Measurements from ENCODE around the gene MCAM. TPM values are rescaled to one million over a fixed set of nuclear protein-coding genes. Genes with fewer than 3 reads are reported as not detected.
A peak's percentile ranks its signal among the peaks of the same experiment; 100 is the strongest.

Gene MCAM
- polyA plus RNA-seq, 10 donors = 177 to 226 (median 196) TPM

DNA sequence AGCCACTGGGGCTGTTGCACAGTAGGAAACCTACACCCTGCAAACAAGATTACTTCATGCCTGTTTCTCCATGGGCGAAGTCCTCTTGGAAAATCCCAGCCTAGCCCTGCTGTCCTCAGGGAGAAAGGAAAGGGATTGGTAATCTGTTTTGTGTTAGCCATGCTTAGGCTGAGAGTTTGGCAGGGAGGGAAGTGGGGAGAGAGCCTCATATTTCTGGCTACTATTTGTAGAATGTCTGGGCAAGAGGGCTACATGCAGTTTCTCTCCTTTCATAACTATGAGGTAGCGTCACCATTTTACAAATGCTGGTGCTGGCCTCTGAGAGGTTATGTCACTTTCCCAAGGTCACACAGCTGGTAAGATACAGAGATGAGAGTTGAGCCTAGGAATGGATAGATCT is 30.3 kb upstream of the MCAM start:
- DNase-seq = peak in 1 of 3 donors; percentile 32

DNA sequence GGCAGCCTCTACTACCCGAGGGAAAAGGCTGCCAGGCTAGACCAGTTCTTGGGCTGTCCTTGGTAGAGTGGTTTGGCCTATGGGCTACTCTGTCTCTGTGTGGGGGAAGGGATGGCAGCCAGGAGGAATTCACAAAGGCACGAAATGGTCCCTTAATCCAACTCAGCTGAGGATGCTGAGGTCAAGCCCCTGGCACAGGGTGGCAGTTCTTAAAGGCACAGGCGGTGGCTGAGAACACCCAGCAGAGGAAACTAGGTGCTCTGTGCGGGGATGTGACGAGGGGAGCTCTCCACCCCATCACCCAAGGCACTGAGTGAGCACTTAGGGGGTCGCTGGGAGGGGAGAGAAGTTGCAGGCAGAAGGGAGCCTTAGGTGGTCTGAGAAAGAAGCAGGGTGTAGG is 29.7 kb upstream of the MCAM start, which contains the start of gene MFRP:
MFRP (minus strand) TSS at position 101 of the 400 bp plus-strand sequence. CDS start 192 bp downstream, outside the sequence.
- DNase-seq = peak in 1 of 3 donors; percentile 3

DNA sequence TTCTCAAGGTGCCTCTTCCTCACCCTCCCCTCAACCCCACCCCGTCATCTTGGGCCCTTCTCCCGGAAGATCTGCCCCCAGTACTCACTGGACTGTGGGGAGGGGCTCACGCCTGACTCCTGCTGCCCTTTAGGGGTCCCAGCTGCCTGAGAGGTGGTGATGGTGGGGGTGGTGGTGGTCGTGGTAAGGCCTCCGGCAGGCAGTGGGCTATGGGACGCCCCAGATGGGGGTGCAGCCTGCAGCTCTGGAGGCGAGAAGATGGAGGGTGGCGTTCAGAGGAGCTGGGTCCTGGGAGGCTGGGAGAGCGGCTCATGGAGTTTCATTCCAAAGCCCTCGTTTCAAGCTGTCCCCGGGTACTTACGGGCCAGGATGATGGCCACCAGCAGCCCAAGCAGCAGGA is 28.8 kb upstream of the MCAM start:
- DNase-seq = no peak

DNA sequence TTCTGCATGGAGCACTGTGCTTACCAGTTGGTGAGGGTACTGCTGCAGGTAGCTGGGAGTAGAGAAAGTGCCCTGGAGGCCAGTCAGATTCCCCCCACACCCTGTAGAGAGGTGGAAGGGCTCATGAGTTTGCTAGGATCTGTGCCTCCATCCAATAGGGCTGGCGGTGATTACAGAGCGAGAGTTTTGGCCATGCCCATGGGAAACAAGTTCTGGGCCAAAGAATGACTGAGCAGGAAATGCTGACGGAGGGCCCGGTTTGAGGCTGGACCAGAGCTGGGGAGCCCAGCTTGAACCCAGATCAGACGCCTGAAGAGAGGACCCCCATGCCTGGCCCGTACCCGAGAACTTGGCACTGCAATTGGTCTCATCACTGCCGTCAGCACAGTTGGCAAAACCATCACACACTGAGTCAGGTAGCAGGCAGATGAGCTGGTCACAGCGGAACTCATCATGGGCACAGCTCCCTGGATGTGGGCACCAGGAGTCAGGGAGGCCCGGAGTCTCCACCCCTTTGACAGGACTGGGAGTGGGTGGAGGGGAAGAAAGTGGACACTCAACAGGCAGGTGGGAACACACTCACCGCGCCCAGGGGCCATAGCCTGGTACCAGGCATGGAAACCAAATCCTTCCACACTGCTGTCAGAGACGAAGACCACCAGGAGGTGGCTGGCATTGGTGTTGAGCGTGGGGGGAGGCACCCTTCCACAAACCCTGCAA is 27.5 kb upstream of the MCAM start:
- DNase-seq = peak in 1 of 3 donors; percentile 19

DNA sequence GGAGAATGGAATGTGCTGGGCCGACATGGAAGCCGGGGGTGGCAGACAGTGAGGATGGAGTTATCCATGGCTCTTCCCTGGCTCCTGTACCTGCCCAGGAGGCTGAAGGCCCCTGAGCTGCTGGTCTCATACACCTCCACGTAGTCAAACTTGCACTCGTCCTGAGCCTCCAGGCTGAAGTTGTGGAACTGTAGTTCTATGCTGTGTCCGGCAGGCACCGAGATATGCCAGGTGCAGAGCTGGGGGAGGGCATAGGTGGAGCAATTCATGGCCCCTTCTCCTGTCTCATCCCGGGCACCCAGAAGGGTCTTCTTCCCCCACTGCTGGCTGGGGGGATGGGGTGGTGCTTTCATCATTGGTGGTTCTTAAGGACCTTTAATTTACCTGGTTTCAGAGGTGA is 26.8 kb upstream of the MCAM start:
- DNase-seq = peak in 1 of 3 donors; percentile 1

DNA sequence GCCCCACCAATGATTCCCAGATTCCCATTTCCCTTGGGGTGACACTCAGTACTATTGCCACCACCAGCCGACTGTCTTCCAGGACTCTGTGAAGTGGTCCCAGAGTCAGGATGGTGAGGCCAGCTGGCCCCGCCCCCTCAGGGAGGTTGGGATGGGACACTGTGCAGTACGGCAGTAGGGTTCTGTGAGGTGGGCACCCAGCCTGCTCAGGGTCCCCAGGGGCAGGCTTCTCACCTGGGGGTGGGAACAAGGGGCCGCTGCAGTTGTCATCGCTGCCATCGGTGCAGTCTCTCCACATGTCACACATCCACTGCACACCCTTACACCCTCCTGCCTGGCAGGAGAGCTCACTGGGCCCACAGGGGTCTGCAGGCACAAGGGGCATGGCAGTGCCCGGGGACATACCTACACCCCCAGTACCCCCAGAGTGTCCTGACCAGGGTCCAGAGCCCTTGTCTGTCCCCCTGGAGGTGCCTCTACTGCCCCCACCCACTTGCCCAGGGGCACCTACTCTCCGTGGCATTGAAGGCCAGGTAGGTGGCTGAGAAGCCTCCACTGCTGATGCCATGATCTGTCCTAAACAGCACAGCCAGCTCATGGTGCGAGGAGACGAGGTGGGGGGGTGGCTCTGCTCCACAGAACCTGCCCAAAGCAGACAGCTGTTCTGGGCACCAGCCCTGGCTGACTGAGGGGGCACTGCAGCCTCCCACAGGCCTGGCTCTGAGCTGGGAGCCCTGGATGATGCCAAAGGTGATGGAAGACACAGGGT is 25.6 kb upstream of the MCAM start:
- DNase-seq = peak in 1 of 3 donors; percentile 22

DNA sequence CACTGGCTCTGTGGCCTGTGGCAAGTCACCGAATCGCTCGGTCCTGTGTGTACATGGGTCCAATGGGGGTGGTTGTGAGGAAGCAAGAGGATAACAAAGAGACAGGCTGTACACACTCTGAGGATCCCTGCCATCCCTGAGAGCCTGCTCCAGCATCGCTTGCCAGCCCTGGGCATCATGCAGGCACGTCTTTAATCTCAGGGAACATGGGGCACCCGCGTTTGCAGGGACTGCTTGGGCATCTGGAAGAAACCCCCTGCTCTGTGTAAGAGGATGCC is 25.0 kb upstream of the MCAM start:
- DNase-seq = no peak

DNA sequence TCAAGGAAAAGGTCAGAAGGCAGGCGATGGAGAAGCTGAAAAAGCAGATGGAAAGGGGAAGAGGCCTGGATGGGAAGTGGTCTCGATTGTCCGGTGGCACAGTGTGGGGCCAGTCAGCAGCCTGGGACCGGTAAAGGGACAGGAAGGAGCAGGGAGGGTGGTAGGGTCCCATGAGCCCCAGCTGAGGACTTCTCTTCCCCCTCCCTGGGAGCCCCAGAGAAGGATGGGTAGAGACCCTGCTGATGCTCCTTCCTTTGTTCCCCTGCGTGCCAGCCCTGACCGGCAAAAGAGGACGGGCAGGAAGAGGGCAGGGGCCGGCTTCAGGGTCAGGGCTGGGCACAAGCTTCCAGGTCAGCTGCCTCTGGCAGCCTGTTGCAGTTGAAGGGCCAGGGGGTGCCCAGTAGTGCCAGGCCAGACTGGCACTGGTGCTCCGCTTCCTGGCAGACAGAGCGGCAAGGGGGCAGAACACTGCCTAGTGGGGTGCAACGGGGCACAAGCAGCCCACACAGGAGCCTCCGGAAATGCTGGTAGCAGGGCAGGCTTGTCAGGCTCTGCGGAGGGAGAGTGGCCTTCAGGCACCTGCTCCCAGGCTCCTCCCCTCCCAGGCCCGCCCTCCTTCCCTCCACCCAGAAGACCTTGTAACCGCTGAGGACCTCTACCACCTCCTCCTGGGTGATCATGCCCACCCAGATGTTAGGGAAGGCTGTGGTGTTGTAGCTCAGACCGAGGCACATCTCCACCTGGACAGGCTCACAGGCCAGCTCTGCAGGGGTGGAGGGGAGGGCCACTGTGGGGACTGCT is 24.5 kb upstream of the MCAM start:
- DNase-seq = peak in 1 of 3 donors; percentile 30

DNA sequence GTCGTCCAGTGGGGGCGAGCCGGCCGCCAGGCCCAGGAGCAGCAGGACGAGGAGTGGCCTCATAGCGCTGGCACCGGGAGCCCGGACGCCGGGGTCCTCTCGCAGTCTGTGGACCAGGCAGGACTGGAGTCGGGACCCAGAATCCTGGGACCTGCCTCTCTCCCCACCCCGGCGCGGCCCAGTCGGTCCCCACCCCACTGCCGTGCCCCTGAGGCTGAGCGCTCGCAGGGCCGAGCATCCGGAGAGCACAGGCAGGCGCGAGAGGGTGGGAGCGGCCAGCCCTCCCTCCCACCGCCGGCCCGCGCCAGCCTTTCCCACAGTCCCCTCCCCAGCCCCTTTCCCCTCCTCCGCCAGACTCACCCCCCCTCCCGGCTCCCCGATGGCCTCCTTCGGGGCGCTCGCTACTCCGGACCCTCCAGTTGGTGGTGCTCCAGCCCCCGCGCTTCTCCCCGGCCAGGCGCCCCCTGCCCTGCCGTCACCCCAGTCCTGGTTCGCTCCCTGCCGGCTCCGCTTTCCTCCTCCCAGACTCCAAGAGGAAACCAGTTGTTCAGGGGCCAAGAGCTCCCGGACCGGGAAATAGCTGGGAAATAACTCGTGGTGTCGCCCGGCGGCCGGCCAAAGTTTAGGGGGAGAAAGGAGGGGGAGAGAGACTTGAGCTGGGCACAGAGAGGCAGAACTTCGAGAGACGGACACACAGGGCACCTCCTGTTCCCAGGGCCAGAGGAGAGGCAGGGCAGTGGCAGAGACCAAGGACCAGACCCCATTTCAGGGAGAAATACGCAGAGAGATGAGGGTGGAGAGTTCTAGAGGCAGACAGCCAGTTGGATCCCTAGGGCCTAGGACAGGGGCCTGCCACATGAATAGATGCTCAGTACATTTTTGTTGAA is 23.6 kb upstream of the MCAM start, which contains the start of gene C1QTNF5:
C1QTNF5 (minus strand) TSS at position 549 of the 887 bp plus-strand sequence; CDS start at position 63, 486 bp downstream.
- peak; percentile 79 to 95 (median 92) for DNase-seq

DNA sequence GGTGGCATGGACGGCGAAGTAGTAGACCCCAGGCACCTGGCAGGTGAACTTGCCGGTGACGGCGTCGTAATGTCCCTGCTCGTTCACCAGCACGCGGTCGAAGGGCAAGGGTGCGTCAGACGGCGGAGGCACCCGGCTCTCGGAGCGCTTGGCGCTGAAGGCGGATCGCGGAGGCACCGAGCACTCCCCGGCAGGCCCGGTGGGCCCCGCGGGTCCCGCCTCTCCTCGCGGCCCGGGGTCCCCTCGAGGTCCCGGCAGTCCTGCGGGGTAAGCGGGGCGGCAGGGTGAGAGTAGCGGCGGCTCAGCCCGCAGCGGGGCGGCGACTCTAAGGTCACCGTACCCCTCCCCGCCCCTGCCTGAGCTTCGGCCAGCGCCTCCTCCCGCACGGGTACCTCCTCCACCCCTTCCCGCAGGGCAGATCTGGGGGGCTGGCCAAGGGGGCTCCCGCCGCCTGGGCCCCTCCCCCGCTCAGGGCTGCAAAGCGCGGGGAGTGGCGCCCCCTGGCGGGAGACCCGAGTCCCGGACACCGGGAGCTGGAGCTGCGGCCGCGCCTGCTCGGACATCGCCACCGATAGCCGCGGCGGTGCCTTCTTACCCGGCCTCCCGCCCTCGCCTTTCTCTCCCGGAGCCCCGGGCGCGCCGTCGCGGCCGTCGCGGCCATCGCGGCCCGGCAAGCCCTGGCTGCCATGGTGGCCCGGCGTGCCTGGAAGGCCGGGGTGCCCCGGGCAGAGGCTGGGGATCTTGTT is 22.8 kb upstream of the MCAM start:
- DNase-seq = peak; percentile 59 to 91 (median 85)

DNA sequence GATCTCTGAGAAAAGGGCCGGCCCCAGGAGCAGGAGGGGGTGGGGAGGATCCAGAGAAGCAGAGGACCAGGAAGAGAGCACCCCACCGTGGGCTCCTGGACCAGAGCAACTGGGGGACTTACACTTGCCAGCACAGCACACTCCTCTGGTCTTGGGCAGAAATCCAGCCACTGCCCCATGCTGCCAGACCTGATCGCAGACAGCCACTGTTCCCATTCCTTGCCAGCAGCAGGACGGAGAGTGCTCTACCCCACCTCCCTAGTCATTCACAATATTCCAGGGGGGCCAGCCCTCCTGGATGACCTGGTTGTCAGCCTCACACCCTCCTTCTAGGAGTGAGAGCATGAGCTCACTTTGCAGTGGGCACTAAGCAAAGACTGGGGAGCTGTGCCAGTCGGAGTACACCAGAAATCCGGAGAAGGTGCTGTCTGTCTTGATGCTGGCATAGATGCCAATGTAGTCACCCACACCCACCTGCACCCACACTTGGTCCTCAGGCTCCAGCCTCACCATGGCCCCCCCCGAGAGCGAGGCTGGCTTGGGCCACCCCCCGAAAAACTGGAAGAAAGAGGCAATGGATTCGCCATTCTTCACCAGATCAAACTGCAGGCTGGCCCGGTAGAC is 22.1 kb upstream of the MCAM start:
- peak in 1 of 3 donors; percentile 53 for DNase-seq

DNA sequence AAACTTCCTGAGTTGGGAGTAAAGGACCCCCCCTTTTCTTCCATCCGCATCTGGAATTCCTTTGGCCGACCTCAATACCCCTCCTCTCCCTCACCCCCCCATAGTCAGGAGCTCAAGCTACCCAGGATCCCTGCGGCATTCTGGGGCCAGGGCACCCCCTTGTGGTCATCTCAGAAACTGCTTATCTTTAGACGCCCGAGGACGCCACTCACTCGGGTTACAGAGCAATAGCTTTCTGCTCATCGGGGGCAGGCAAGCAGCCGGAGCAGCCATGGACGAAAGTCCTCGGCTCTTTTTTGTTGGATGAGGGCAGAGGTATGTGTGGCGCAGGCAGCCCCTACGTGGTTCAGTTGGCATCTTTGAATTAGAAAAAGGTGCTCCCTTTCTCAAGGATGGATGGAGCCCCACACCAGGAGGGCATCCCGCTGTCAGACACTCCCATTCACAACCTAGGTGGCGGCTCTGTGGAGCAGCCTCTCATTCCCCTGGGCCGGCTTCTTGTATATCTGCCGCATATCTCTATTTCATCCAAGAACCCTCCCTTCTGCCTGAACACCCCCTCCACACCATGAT is 21.5 kb upstream of the MCAM start:
- DNase-seq = peak; percentile 81 to 88 (median 82)

DNA sequence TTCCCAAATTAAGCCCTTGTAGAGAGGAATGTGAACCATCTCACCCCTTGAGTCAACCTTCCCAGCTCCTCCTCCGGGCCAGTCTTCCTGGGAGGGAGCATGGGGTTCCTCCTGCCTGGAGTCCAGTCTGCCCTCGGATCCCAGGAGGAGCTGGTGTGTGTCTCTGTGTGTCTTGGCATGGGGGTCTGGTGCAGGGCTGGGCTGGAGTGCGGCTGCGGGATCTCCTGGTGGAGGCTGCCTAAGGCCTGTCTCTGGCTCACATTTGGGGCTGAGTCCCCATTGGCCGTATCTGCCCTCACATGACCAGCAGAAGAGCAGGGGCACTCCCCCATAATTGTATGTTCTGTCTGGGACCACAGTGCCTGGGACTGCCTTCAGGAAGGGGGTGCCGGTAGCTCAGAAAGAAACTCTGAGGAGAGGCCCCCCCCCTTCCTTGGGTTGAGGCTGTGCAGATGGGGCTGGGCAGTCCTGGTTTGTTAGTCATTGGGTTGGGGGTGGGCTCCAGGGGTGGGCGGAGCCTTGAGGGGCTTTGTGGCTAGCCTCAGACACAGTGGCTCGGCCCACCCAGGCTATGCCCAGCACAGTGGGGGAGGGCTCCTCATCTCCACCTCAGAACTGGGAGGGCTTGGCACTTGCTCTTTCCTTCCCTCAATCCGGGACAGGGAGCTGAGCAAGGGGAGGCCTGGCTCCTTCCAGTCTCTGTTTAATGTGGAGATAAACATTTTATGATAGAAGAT is 20.8 kb upstream of the MCAM start:
- DNase-seq = peak in 1 of 3 donors; percentile 84

DNA sequence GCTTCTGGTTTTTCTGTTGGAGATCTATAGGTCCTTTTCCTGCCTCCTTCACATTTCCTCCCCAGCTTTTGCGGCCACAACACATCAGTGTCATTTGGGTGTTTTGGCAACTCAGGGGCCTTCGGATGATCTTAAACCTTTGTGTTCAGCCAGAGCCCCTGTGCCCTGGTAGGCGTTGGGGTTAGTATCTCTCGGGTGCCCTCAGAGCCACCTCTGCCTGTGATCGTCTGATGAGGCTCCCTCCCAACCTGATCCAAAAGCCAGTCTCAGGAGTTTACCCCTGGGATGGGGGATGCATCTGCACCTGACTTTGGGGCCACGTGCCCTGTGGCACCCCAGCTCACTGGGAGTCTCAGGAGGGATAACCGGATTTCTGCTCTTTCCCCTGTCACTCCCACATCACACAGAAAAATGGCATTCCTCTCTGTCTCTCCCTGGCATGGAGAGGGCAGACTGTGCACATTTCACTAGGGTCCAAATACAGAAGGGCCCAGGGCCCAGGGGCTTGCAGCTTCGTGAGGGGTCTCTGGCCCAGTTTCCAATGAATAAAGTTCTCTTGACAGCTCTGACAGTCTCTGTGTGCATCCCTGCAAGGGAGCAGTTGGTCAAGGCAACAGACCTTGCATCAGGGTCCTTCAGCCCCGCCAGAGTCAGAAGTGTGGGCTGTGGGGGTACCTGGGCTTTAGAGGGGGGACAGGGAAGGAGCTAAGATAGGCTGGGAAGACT is 20.0 kb upstream of the MCAM start:
- DNase-seq = peak in 1 of 3 donors; percentile 6

DNA sequence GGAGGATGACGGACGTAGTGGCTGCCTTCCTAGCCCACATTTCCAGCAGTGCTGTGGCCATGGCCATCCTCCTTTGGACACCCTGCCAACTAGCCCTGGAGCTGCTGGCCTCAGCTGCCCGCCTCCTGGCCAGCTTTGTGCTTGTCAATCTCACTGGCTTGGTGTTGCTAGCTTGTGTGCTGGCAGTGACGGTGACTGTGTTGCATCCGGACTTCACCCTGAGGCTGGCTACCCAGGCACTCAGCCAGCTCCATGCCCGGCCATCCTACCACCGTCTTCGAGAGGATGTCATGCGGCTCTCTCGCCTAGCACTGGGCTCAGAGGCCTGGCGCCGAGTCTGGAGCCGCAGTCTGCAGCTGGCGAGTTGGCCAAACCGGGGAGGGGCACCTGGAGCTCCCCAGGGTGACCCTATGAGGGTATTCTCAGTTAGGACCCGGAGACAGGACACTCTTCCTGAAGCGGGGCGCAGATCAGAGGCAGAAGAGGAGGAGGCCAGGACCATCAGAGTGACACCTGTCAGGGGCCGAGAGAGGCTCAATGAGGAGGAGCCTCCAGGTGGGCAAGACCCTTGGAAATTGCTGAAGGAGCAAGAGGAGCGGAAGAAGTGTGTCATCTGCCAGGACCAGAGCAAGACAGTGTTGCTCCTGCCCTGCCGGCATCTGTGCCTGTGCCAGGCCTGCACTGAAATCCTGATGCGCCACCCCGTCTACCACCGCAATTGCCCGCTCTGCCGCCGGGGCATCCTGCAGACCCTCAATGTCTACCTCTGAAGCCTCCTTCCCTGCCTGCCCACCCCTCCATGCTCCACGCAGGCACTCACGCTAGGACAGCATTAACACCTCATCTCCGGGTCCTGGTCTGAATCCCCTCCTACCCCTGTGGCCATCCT is 19.0 kb upstream of the MCAM start:
- DNase-seq = peak in 1 of 3 donors; percentile 11

DNA sequence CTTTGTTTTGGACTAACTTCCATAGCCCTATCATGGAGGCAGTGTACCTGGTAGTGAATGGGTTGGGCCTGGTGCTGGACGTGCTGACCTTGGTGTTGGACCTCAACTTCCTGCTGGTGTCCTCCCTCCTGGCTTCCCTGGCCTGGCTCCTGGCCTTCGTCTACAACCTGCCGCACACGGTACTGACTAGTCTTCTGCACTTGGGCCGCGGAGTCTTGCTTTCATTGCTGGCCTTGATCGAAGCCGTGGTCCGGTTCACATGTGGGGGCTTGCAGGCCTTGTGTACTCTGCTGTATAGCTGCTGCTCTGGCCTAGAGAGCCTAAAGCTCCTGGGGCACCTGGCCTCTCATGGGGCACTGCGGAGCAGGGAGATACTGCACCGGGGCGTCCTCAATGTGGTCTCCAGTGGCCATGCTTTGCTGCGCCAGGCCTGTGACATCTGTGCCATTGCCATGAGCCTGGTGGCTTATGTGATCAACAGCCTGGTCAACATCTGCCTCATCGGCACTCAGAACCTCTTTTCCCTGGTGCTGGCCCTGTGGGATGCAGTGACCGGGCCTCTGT is 18.2 kb upstream of the MCAM start:
- peak in 1 of 3 donors; percentile 16 for DNase-seq
